Uterus (tissue), 4 donors: ENCODE results near the gene ALDH7A1. TPM values are rescaled to one million over a fixed set of nuclear protein-coding genes. Genes with fewer than 3 reads are reported as not detected.

Source experiments
- DNase-seq, 2 donors: peaks; one replicate each; pipeline ENCODE4 v3.0.0-alpha.2; 2019 to 2020
- H3K27ac ChIP-seq, 2 donors: fragments of 200-600 bp; sonication (generic); 1 replicate in 1 of 2; 2 replicates in 1 of 2; pipeline ENCODE4 v1.5.1; 2016 to 2018
- H3K27me3 ChIP-seq, 2 donors: fragments of 200-600 bp; sonication (generic); one replicate each; pipeline ENCODE4 v1.5.1; 2018 to 2019; ENCODE audit warnings: control low read depth in 1 of 2
- H3K36me3 ChIP-seq, 2 donors: fragments of 200-600 bp; sonication (generic); one replicate each; pipeline ENCODE4 v1.5.1; 2019; ENCODE audit warnings: control low read depth in 1 of 2
- H3K4me1 ChIP-seq, 2 donors: fragments of 200-600 bp; sonication (generic); one replicate each; pipeline ENCODE4 v1.5.1; 2018 to 2019; ENCODE audit warnings: control low read depth in 1 of 2
- H3K4me3 ChIP-seq, 2 donors: fragments of 200-600 bp; sonication (generic); 1 replicate in 1 of 2; 2 replicates in 1 of 2; pipeline ENCODE4 v1.5.1; 2018 to 2019; ENCODE audit warnings: mild to moderate bottlenecking in 1 of 2
- H3K9me3 ChIP-seq, 2 donors: fragments of 200-600 bp; sonication (generic); one replicate each; pipeline ENCODE4 v1.5.1; 2019; ENCODE audit warnings: control low read depth in 1 of 2
- POLR2A ChIP-seq, 2 donors: fragments of 450-650 bp; IDR thresholded peaks; one replicate each; pipeline ENCODE4 v1.6.1; 2016; ENCODE audit warnings: antibody characterized with exemption in 2 of 2, mild to moderate bottlenecking in 1 of 2, moderate library complexity in 1 of 2
- intact Hi-C: fragments of 100-400 bp; cut with DNase I; formaldehyde crosslinking; loops from one replicate; pipeline ENCODE4 v1.15.1; 2023; ENCODE audit warnings: low total_unique reads
- total RNA-seq, 4 donors: library from RNA; depleted of rRNA in 3 of 4; stranded (reverse); fragments of >200 nt in 3 of 4; gene quantifications; one replicate each; pipeline versions ENCODE4 v1.1.0 to v1.2.4, GENCODE V29; 2014 to 2023
- TF ChIP-seq, protein P1 (sequence below), 4 experiments: fragments of 200-600 bp in 2 of 4; fragments of 450-650 bp in 2 of 4; sonication (generic) in 2 of 4; IDR thresholded peaks; one replicate each; pipeline ENCODE4 v1.5.1; 2016 to 2019; ENCODE audit warnings: antibody characterized with exemption in 4 of 4, mild to moderate bottlenecking in 2 of 4, moderate library complexity in 1 of 4
- donor health status: DM: yes; HTN: yes; CAD: no.

The ALDH7A1 gene
- total RNA-seq, 4 donors from 2014 or later = 5.9 to 94.2 (median 31.6) TPM

DNA sequence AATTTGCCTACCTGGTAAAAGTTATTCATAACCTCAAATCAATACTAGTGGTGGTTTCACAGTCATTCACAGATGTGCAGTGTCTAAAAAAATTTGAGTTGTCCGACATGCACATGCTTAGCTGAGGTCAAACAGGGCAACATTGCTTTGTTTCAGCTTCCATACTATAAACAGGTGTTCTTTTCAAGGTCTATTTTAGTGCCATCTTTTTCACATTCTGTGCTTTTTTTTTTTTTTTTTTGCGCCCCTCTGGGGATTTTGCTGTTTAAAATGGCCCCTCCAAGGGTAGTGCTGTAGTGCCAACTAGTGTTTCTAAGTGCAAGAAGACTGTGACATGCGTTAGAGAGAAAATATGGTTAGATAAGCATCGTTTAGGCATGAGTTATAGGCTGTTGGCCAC, 20.3 kb upstream of the ALDH7A1 start:
- DNase-seq = no peak
- no peaks in the 10 kb centered on the region for H3K27me3 ChIP-seq
- H3K27ac ChIP-seq = no peak overlapping the region
- intact Hi-C loops = no loop called here
- TF ChIP-seq POLR2A (IDR thresholded peaks at IDR 0.05) = no peak
- TF ChIP-seq, protein P1, sequence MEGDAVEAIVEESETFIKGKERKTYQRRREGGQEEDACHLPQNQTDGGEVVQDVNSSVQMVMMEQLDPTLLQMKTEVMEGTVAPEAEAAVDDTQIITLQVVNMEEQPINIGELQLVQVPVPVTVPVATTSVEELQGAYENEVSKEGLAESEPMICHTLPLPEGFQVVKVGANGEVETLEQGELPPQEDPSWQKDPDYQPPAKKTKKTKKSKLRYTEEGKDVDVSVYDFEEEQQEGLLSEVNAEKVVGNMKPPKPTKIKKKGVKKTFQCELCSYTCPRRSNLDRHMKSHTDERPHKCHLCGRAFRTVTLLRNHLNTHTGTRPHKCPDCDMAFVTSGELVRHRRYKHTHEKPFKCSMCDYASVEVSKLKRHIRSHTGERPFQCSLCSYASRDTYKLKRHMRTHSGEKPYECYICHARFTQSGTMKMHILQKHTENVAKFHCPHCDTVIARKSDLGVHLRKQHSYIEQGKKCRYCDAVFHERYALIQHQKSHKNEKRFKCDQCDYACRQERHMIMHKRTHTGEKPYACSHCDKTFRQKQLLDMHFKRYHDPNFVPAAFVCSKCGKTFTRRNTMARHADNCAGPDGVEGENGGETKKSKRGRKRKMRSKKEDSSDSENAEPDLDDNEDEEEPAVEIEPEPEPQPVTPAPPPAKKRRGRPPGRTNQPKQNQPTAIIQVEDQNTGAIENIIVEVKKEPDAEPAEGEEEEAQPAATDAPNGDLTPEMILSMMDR (IDR thresholded peaks at IDR 0.05) = no peak
- H3K4me1 ChIP-seq = no peaks in the 10 kb centered on the region
- no peaks in the 10 kb centered on the region for H3K36me3 ChIP-seq
- H3K9me3 ChIP-seq = no peaks in the 10 kb centered on the region
- H3K4me3 ChIP-seq = no peak overlapping the region

DNA sequence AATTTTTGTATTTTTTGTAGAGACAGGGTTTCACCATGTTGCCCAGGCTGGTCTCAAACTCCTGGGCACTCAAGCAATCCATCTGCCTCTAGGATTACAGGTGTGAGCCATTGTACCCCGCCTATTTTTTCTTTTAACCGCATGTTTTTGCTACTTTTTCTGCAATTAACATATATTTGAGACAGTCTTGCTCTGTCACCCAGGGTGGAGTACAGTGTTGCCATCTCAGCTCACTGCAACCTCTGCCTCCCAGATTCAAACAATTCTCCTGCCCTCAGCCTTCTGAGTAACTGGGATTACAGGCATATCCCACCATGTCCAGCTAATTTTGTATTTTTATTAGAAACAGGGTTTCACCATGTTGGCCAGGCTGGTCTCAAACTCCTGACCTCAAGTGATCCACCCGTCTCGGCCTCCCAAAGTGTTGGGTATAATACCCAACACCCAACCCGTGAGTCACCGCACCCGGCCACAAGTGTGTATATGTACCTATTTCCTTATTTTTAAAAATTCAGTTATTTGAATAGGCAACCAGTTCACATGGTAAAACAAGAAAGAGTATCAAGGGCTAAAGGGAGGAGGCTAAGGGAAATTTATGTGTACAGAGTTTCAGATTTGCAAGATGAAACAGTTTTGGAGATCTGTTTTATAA, 19.0 kb upstream of the ALDH7A1 start:
- TF ChIP-seq, protein P1 (IDR thresholded peaks at IDR 0.05) = no peak
- TF ChIP-seq POLR2A (IDR thresholded peaks at IDR 0.05) = no peak
- Histone ChIP-seq H3K4me3 (no peak overlapping the region), H3K9me3 (no peaks in the 10 kb centered on the region), H3K27me3 (no peaks in the 10 kb centered on the region), H3K4me1 (no peaks in the 10 kb centered on the region), H3K36me3 (no peaks in the 10 kb centered on the region), H3K27ac (no peak overlapping the region)
- no peak for DNase-seq
- intact Hi-C loops = no loop called here

DNA sequence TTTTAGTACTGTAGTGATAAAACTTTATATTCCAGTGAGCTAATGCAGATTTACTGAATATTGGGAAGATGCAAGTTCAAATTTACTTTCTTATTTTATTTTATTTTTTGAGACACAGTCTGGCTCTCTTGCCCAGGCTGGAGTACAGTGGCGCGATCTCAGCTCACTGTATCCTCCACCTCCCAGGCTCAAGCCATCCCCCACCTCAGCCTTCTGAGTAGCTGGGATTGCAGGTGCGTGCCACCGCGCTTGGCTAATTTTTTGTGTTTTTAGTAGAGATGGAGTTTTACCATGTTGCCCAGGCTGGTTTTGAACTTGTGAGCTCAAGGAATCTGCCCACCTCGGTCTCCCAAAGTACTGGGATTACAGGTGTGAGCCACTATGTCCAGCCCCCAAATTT, 15.6 kb upstream of the ALDH7A1 start:
- DNase-seq = no peak
- Histone ChIP-seq H3K9me3 (no peaks in the 10 kb centered on the region), H3K27ac (no peak overlapping the region), H3K27me3 (no peaks in the 10 kb centered on the region), H3K4me3 (no peak overlapping the region), H3K4me1 (peaks cover 0 to 3% of the 10 kb centered on the region in 2 donors), H3K36me3 (no peaks in the 10 kb centered on the region)
- intact Hi-C loops = no loop called here
- TF ChIP-seq, protein P1 (IDR thresholded peaks at IDR 0.05) = no peak
- no peak for TF ChIP-seq POLR2A (IDR thresholded peaks at IDR 0.05)

- no peaks in the 10 kb centered on the region for H3K27me3 ChIP-seq
- no peak for DNase-seq
- H3K9me3 ChIP-seq = no peaks in the 10 kb centered on the region
- no peaks in the 10 kb centered on the region for H3K36me3 ChIP-seq
- intact Hi-C loops = no loop called here
- H3K27ac ChIP-seq = no peak overlapping the region
- peaks cover 1 to 7% of the 10 kb centered on the region in 2 donors for H3K4me1 ChIP-seq
- no peak overlapping the region for H3K4me3 ChIP-seq
- no peak for TF ChIP-seq POLR2A (IDR thresholded peaks at IDR 0.05)
- TF ChIP-seq, protein P1 (IDR thresholded peaks at IDR 0.05) = no peak
These were observed 15.1 kb upstream of the ALDH7A1 start for GRCh38 chr5:126610160-126610559.

GRCh38 chr5:126605525-126605924, 10.5 kb upstream of the ALDH7A1 start:
- no peak overlapping the region for H3K27ac ChIP-seq
- H3K9me3 ChIP-seq = no peaks in the 10 kb centered on the region
- DNase-seq = no peak
- no peaks in the 10 kb centered on the region for H3K36me3 ChIP-seq
- H3K4me1 ChIP-seq = peaks cover 10 to 13% of the 10 kb centered on the region in 2 donors
- intact Hi-C loops = no loop called here
- H3K27me3 ChIP-seq = no peaks in the 10 kb centered on the region
- TF ChIP-seq POLR2A (IDR thresholded peaks at IDR 0.05) = no peak
- TF ChIP-seq, protein P1 (IDR thresholded peaks at IDR 0.05) = no peak
- H3K4me3 ChIP-seq = no peak overlapping the region
